Hepatocyte (in vitro differentiated cells): Measurements from ENCODE around the gene HSF2.

Experiments used
- EZH2 ChIP-seq: fragments of 200-600 bp; sonication (generic); IDR thresholded peaks from 2 replicates; pipeline ENCODE4 v1.6.1; 2016; ENCODE audit warnings: antibody characterized with exemption, mild to moderate bottlenecking, borderline replicate concordance
- EZH2phosphoT487 ChIP-seq: fragments of 200-600 bp; sonication (generic); IDR thresholded peaks from one replicate; pipeline ENCODE4 v1.6.1; 2018; ENCODE audit warnings: antibody characterized with exemption, mild to moderate bottlenecking, low read depth, moderate library complexity; ENCODE audit not compliant: unreplicated experiment, severe bottlenecking
- TF ChIP-seq, protein P1 (sequence below): fragments of 200-600 bp; sonication (generic); IDR thresholded peaks from 2 replicates; pipeline ENCODE4 v1.5.1; 2016; ENCODE audit warnings: antibody characterized with exemption, mild to moderate bottlenecking; ENCODE audit not compliant: poor library complexity

DNA sequence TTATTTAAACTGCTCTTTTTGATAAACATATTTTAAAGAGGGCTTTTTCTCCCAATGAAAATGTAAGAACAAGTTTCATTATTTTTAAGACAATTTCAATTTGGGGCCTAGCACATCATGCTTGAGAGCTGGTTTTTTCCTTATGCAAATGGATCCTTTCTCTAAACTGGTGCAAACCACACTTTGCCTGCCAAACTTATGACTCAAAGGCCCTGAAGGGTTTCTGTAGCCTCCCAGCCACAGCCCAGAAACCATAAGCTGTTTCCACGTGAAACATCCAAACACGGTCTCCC is 451 bp upstream of the HSF2 start:
- TF ChIP-seq EZH2phosphoT487 (no peak), EZH2 (no peak)
- TF ChIP-seq, protein P1, sequence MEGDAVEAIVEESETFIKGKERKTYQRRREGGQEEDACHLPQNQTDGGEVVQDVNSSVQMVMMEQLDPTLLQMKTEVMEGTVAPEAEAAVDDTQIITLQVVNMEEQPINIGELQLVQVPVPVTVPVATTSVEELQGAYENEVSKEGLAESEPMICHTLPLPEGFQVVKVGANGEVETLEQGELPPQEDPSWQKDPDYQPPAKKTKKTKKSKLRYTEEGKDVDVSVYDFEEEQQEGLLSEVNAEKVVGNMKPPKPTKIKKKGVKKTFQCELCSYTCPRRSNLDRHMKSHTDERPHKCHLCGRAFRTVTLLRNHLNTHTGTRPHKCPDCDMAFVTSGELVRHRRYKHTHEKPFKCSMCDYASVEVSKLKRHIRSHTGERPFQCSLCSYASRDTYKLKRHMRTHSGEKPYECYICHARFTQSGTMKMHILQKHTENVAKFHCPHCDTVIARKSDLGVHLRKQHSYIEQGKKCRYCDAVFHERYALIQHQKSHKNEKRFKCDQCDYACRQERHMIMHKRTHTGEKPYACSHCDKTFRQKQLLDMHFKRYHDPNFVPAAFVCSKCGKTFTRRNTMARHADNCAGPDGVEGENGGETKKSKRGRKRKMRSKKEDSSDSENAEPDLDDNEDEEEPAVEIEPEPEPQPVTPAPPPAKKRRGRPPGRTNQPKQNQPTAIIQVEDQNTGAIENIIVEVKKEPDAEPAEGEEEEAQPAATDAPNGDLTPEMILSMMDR: no peak
